Measurements from ENCODE around the gene KRT77.

Gene KRT77

DNA sequence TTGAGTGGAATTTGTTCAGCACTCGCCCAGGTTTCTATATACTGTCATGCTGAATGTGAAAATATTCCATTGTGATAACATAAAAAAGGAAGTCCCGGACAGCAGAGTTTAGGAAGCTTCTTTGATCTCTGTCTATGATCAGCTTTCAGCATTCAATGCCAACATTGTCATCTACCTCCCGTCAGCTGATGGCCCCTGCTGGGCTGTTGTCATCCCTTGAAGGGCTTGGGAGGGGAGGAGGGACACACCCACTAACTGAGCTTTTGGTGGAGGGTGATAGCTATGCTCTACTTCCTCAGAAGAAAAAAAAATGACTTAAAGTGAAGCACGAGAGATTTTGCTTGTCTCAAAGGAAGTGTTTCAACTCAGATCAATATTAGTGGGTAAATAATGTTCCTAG is 4.7 kb upstream of the KRT77 start:
- TF ChIP-seq RARB (CRISPR knock-in tag; IDR thresholded peaks at IDR 0.05) (no peak), ZNF565 (CRISPR knock-in tag; conservative IDR thresholded peaks at IDR 0.05; ENCODE audit: low read depth) (no peak), SNAI2 (CRISPR knock-in tag; IDR thresholded peaks at IDR 0.05) (no peak), ZC3H10 (CRISPR knock-in tag; IDR thresholded peaks at IDR 0.05) (no peak), PPARA (CRISPR knock-in tag; IDR thresholded peaks at IDR 0.05; ENCODE audit: borderline replicate concordance) (no peak), BACH2 (CRISPR knock-in tag; IDR thresholded peaks at IDR 0.05; ENCODE audit: borderline replicate concordance) (no peak), TCF4 (CRISPR knock-in tag; IDR thresholded peaks at IDR 0.05; ENCODE audit: borderline replicate concordance) (no peak), OSR1 (CRISPR knock-in tag; IDR thresholded peaks at IDR 0.05) (no peak), ZFP3 (CRISPR knock-in tag; IDR thresholded peaks at IDR 0.05) (no peak), CSDC2 (CRISPR knock-in tag; IDR thresholded peaks at IDR 0.05) (no peak), ISL1 (CRISPR knock-in tag; IDR thresholded peaks at IDR 0.05) (no peak)
- TF ChIP-seq, protein P1, sequence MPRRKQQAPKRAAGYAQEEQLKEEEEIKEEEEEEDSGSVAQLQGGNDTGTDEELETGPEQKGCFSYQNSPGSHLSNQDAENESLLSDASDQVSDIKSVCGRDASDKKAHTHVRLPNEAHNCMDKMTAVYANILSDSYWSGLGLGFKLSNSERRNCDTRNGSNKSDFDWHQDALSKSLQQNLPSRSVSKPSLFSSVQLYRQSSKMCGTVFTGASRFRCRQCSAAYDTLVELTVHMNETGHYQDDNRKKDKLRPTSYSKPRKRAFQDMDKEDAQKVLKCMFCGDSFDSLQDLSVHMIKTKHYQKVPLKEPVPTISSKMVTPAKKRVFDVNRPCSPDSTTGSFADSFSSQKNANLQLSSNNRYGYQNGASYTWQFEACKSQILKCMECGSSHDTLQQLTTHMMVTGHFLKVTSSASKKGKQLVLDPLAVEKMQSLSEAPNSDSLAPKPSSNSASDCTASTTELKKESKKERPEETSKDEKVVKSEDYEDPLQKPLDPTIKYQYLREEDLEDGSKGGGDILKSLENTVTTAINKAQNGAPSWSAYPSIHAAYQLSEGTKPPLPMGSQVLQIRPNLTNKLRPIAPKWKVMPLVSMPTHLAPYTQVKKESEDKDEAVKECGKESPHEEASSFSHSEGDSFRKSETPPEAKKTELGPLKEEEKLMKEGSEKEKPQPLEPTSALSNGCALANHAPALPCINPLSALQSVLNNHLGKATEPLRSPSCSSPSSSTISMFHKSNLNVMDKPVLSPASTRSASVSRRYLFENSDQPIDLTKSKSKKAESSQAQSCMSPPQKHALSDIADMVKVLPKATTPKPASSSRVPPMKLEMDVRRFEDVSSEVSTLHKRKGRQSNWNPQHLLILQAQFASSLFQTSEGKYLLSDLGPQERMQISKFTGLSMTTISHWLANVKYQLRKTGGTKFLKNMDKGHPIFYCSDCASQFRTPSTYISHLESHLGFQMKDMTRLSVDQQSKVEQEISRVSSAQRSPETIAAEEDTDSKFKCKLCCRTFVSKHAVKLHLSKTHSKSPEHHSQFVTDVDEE (CRISPR knock-in tag; IDR thresholded peaks at IDR 0.05): no peak
- TF ChIP-seq, protein P2, sequence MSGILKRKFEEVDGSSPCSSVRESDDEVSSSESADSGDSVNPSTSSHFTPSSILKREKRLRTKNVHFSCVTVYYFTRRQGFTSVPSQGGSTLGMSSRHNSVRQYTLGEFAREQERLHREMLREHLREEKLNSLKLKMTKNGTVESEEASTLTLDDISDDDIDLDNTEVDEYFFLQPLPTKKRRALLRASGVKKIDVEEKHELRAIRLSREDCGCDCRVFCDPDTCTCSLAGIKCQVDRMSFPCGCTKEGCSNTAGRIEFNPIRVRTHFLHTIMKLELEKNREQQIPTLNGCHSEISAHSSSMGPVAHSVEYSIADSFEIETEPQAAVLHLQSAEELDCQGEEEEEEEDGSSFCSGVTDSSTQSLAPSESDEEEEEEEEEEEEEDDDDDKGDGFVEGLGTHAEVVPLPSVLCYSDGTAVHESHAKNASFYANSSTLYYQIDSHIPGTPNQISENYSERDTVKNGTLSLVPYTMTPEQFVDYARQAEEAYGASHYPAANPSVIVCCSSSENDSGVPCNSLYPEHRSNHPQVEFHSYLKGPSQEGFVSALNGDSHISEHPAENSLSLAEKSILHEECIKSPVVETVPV (CRISPR knock-in tag; IDR thresholded peaks at IDR 0.05): no peak

DNA sequence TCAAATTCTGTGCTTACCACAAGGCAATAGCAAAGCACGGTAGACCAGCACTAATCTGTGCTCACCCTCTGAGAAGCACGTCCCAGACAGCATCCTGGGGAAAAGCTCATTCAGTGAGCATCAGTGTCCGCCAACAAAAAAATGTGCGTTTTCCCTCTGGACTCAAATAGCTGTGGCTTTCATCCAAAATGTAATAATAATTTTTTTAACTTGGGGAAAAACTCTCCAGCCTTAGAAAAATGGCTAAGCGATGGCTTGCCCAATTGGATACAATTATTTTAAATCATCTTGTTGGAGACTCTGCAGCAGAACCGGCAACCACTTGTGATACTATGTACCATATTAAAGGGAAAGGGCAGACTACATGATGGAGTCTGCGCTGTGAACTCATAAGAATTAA is 1.1 kb upstream of the KRT77 start:
- TF ChIP-seq ZFP30 (CRISPR knock-in tag; IDR thresholded peaks at IDR 0.05) (no peak), ZNF565 (CRISPR knock-in tag; conservative IDR thresholded peaks at IDR 0.05; ENCODE audit: low read depth) (no peak), ESRRG (CRISPR knock-in tag; IDR thresholded peaks at IDR 0.05) (no peak), CSDC2 (CRISPR knock-in tag; IDR thresholded peaks at IDR 0.05) (no peak), ARNTL (CRISPR knock-in tag; IDR thresholded peaks at IDR 0.05; ENCODE audit: borderline replicate concordance, low read depth) (no peak), PPARA (CRISPR knock-in tag; IDR thresholded peaks at IDR 0.05; ENCODE audit: borderline replicate concordance) (no peak), BACH2 (CRISPR knock-in tag; IDR thresholded peaks at IDR 0.05; ENCODE audit: borderline replicate concordance) (no peak), ZFP3 (CRISPR knock-in tag; IDR thresholded peaks at IDR 0.05) (no peak), SNAI2 (CRISPR knock-in tag; IDR thresholded peaks at IDR 0.05) (no peak)
- TF ChIP-seq, protein P2 (CRISPR knock-in tag; IDR thresholded peaks at IDR 0.05): no peak
- TF ChIP-seq, protein P1 (CRISPR knock-in tag; IDR thresholded peaks at IDR 0.05): no peak
- TF ChIP-seq, protein P3, sequence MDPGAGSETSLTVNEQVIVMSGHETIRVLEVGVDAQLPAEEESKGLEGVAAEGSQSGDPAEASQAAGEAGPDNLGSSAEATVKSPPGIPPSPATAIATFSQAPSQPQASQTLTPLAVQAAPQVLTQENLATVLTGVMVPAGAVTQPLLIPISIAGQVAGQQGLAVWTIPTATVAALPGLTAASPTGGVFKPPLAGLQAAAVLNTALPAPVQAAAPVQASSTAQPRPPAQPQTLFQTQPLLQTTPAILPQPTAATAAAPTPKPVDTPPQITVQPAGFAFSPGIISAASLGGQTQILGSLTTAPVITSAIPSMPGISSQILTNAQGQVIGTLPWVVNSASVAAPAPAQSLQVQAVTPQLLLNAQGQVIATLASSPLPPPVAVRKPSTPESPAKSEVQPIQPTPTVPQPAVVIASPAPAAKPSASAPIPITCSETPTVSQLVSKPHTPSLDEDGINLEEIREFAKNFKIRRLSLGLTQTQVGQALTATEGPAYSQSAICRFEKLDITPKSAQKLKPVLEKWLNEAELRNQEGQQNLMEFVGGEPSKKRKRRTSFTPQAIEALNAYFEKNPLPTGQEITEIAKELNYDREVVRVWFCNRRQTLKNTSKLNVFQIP (CRISPR knock-in tag; IDR thresholded peaks at IDR 0.05; ENCODE audit: borderline replicate concordance, low read depth): no peak
- ATAC-seq: no peak

More for the DNA sequence above, 4.7 kb upstream of the KRT77 start:
- no peak for ATAC-seq

DNA sequence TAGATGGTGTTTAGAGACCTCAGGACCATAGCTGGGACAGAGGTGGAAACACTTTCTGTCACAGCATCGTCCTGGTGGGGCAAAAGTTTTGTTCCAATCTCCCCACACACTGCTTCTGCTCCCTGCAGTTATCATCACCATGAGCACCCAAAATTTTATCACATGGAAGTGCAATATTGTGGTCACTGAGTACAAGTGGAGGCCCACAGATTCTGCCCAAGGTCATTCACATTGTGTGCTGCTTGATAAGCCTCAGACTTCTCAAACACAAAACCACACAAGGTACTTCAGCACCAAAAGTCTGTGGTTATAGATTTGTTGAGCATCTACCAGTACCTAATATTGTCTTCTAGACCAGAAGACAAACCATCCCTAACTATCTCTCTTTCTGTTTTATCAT is 554 bp upstream of the KRT77 start:
- ATAC-seq: no peak

More for the DNA sequence above, 554 bp upstream of the KRT77 start:
- TF ChIP-seq, protein P4, sequence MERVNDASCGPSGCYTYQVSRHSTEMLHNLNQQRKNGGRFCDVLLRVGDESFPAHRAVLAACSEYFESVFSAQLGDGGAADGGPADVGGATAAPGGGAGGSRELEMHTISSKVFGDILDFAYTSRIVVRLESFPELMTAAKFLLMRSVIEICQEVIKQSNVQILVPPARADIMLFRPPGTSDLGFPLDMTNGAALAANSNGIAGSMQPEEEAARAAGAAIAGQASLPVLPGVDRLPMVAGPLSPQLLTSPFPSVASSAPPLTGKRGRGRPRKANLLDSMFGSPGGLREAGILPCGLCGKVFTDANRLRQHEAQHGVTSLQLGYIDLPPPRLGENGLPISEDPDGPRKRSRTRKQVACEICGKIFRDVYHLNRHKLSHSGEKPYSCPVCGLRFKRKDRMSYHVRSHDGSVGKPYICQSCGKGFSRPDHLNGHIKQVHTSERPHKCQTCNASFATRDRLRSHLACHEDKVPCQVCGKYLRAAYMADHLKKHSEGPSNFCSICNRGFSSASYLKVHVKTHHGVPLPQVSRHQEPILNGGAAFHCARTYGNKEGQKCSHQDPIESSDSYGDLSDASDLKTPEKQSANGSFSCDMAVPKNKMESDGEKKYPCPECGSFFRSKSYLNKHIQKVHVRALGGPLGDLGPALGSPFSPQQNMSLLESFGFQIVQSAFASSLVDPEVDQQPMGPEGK (CRISPR knock-in tag; IDR thresholded peaks at IDR 0.05; ENCODE audit: borderline replicate concordance): no peak
- TF ChIP-seq ISL1 (CRISPR knock-in tag; IDR thresholded peaks at IDR 0.05): no peak

Data from SK-N-SH treated with all-trans-retinoic acid at 6 μM for 48 hours (cell line).